Progenitor cell of endocrine pancreas (in vitro differentiated cells): Measurements from ENCODE around the gene RASSF3. TPM values are rescaled to one million over a fixed set of nuclear protein-coding genes. Genes with fewer than 3 reads are reported as not detected.

Experiments
- DNase-seq: peaks from one replicate; pipeline ENCODE4 v3.0.0; 2021; ENCODE audit warnings: low spot score; ENCODE audit not compliant: unreplicated experiment
- H3K27ac Mint-ChIP-seq: 2 replicates; pipeline ENCODE4 v1.8.0; 2021; ENCODE audit warnings: mild to moderate bottlenecking, moderate library complexity, mixed read lengths
- H3K27me3 Mint-ChIP-seq: 2 replicates; pipeline ENCODE4 v1.8.0; 2021; ENCODE audit warnings: mixed read lengths
- H3K36me3 Mint-ChIP-seq: 2 replicates; pipeline ENCODE4 v1.8.0; 2022; ENCODE audit warnings: mixed read lengths; ENCODE audit not compliant: insufficient read depth
- H3K4me1 Mint-ChIP-seq: 2 replicates; pipeline ENCODE4 v1.8.0; 2021; ENCODE audit warnings: low read depth, mixed read lengths
- H3K4me3 Mint-ChIP-seq: 2 replicates; pipeline ENCODE4 v1.8.0; 2021; ENCODE audit warnings: low read depth, mild to moderate bottlenecking, moderate library complexity, mixed read lengths
- H3K9me3 Mint-ChIP-seq: 2 replicates; pipeline ENCODE4 v1.8.0; 2021; ENCODE audit warnings: low read depth, mixed read lengths
- total RNA-seq: library from RNA; stranded (reverse); gene quantifications from 2 replicates; pipeline ENCODE4 v1.2.1, GENCODE V29; 2021
- TF ChIP-seq, protein P1 (sequence below): fragments of 200-600 bp; sonication (generic); IDR thresholded peaks from one replicate; pipeline ENCODE4 v1.5.0; 2021; ENCODE audit warnings: antibody characterized with exemption, mild to moderate bottlenecking; ENCODE audit not compliant: unreplicated experiment

Gene RASSF3
- total RNA-seq, 1 donor from 2014 or later, result 20.7 TPM

DNA sequence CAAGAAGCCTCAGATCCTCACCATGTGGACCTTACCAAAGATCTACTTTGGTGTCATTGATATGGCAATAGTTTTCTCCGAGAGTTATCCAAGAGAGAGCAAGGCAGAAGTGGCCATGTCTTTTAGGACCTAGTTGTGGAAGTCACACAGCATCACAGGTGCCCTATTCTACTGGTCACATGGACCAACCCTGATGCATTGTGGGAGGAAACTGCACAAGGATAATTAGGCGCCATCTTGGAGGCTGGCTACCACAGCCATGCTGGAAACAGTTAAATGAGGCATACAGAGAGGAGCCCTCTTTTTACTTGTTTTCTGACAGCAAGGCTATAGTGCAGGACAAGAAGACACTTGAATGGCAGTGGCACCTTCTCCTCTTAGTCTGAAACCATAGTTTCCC is 99.1 kb downstream of the RASSF3 start:
- Mint-ChIP-seq H3K4me1 (no peaks in the 10 kb centered on the region), H3K4me3 (no peak overlapping the region), H3K27ac (no peak overlapping the region), H3K27me3 (no peaks in the 10 kb centered on the region), H3K36me3 (peaks cover 5% of the 10 kb centered on the region), H3K9me3 (no peaks in the 10 kb centered on the region)
- TF ChIP-seq, protein P1, sequence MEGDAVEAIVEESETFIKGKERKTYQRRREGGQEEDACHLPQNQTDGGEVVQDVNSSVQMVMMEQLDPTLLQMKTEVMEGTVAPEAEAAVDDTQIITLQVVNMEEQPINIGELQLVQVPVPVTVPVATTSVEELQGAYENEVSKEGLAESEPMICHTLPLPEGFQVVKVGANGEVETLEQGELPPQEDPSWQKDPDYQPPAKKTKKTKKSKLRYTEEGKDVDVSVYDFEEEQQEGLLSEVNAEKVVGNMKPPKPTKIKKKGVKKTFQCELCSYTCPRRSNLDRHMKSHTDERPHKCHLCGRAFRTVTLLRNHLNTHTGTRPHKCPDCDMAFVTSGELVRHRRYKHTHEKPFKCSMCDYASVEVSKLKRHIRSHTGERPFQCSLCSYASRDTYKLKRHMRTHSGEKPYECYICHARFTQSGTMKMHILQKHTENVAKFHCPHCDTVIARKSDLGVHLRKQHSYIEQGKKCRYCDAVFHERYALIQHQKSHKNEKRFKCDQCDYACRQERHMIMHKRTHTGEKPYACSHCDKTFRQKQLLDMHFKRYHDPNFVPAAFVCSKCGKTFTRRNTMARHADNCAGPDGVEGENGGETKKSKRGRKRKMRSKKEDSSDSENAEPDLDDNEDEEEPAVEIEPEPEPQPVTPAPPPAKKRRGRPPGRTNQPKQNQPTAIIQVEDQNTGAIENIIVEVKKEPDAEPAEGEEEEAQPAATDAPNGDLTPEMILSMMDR, result no peak
- no peak for DNase-seq

- TF ChIP-seq, protein P1, result no peak
- Mint-ChIP-seq H3K27ac (no peak overlapping the region), H3K4me1 (no peaks in the 10 kb centered on the region), H3K27me3 (no peaks in the 10 kb centered on the region), H3K4me3 (no peak overlapping the region), H3K9me3 (no peaks in the 10 kb centered on the region), H3K36me3 (peaks cover 18% of the 10 kb centered on the region)
- no peak for DNase-seq
Measured at GRCh38 chr12:64713376-64713775, 103.1 kb downstream of the RASSF3 start.

DNA sequence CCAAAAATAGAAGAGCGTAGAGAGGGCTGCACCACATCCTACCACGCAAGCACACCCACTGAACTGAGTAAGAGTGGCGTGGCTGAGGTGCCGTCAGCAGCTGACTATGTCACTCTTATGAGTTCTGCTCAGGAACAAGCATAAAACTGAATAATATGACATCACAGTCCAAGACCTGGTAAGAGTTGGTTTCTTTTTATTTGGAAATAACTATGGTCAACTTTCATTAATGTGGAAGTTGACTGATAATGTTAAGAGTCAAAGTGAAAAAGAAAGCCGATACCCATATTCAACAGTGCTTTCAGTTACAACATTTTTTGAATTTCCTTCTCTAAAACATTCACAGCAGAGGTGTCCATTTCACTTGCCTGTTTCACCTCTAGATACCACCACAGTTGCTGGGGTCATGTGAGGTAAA is 104.3 kb downstream of the RASSF3 start:
- no peaks in the 10 kb centered on the region for H3K4me1 Mint-ChIP-seq
- no peaks in the 10 kb centered on the region for H3K27me3 Mint-ChIP-seq
- no peaks in the 10 kb centered on the region for H3K9me3 Mint-ChIP-seq
- TF ChIP-seq, protein P1, result no peak
- H3K36me3 Mint-ChIP-seq, result peaks cover 21% of the 10 kb centered on the region
- H3K4me3 Mint-ChIP-seq, result no peak overlapping the region
- no peak overlapping the region for H3K27ac Mint-ChIP-seq
- DNase-seq, result no peak

GRCh38 chr12:64716371-64716770 is 106.1 kb downstream of the RASSF3 start:
- H3K4me3 Mint-ChIP-seq, result no peak overlapping the region

GRCh38 chr12:64716839-64717455 is 106.7 kb downstream of the RASSF3 start:
- TF ChIP-seq, protein P1, result no peak
- no peak for DNase-seq
- Mint-ChIP-seq H3K9me3 (no peaks in the 10 kb centered on the region), H3K27me3 (no peaks in the 10 kb centered on the region), H3K4me1 (no peaks in the 10 kb centered on the region), H3K4me3 (no peak overlapping the region), H3K36me3 (peaks cover 29% of the 10 kb centered on the region), H3K27ac (peak overlapping the region; percentile 62)

More at GRCh38 chr12:64716371-64716770, 106.1 kb downstream of the RASSF3 start:
- Mint-ChIP-seq H3K36me3 (peaks cover 28% of the 10 kb centered on the region), H3K9me3 (no peaks in the 10 kb centered on the region), H3K4me1 (no peaks in the 10 kb centered on the region), H3K27me3 (no peaks in the 10 kb centered on the region), H3K27ac (peak overlapping the region; percentile 62)
- TF ChIP-seq, protein P1, result no peak
- no peak for DNase-seq
